ENCODE data around the gene KISS1. TPM values are rescaled to one million over a fixed set of nuclear protein-coding genes. Genes with fewer than 3 reads are reported as not detected.

Gene KISS1
- total RNA-seq, 1 donor from 2014 or later = not detected

DNA sequence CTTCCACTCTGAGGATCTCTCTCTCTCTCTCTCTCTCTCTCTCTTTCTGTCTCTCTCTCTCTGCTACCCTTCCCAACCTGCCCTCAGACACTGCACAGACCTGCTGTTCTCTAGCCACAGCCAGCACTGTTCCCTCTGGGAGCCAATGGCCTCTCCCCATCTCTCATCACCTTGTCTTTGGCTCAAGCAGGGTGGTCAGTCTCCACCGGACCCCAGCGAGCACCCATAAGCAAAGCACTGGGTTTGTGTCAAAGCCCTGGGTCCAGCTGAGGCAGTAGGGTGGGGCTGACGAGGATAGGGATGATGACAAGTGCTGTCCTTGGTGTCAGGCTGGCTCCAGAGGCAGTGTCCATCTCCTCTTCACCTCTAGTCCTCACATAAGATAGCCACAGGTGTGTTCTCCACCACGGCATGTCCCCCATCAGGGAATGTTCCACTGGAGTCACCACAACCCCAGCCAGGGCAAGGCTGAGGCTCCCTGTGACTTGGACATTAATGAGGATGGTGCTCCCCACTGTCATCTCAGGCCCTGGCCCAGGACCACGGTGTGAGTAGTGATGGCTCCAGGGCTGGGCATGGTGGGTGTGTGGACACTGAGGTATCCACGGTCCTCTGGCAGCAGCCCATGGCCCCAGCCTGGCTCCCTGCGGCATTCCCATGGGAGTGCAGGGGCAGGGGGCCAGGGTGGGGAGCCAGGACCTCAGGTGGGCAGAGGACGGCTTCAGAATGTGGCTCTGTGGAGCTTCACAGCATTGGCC, 25.9 kb upstream of the KISS1 start:
- no peaks in the 10 kb centered on the region for H3K27me3 ChIP-seq
- no peaks in the 10 kb centered on the region for H3K9me3 ChIP-seq
- intact Hi-C loops (cut with DNase I) = no loop called here
- no peak overlapping the region for H3K4me3 ChIP-seq
- H3K36me3 ChIP-seq = no peaks in the 10 kb centered on the region
- no peaks in the 10 kb centered on the region for H3K4me1 ChIP-seq
- DNase-seq (ENCODE audit: extremely low spot score in 2 of 2) = peak in 1 of 2 donors; percentile 71
- TF ChIP-seq POLR2A (IDR thresholded peaks at IDR 0.05) = no peak
- TF ChIP-seq, protein P1, sequence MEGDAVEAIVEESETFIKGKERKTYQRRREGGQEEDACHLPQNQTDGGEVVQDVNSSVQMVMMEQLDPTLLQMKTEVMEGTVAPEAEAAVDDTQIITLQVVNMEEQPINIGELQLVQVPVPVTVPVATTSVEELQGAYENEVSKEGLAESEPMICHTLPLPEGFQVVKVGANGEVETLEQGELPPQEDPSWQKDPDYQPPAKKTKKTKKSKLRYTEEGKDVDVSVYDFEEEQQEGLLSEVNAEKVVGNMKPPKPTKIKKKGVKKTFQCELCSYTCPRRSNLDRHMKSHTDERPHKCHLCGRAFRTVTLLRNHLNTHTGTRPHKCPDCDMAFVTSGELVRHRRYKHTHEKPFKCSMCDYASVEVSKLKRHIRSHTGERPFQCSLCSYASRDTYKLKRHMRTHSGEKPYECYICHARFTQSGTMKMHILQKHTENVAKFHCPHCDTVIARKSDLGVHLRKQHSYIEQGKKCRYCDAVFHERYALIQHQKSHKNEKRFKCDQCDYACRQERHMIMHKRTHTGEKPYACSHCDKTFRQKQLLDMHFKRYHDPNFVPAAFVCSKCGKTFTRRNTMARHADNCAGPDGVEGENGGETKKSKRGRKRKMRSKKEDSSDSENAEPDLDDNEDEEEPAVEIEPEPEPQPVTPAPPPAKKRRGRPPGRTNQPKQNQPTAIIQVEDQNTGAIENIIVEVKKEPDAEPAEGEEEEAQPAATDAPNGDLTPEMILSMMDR (IDR thresholded peaks at IDR 0.05) = no peak
- TF ChIP-seq POLR2AphosphoS5 (IDR thresholded peaks at IDR 0.05; ENCODE audit: insufficient read depth in 1 of 2, low read depth in 1 of 2) = no peak
- no peak overlapping the region for H3K27ac ChIP-seq

DNA sequence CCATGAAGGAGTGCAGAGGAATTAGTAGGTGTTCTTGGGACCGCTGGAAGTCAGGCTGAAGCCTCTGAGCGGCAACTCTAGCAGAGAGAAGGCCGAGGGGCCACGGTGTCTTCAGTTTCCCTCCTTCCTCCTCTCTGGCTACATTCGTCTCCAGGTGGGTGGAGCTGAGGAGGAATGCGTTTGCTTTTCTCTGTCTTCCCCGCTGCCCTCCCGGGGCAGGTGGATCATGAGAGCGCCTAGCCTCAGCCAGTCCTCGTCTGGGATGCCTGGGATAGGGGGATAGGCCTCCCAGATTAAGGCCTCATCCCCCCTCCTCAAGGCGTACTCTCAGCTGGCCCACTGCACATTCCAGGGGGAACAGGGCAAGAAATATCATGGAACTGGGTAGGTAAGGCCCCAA, 25.0 kb upstream of the KISS1 start:
- Histone ChIP-seq H3K4me3 (no peak overlapping the region), H3K27ac (no peak overlapping the region), H3K9me3 (no peaks in the 10 kb centered on the region), H3K36me3 (no peaks in the 10 kb centered on the region), H3K27me3 (no peaks in the 10 kb centered on the region), H3K4me1 (no peaks in the 10 kb centered on the region)
- no peak for DNase-seq (ENCODE audit: extremely low spot score in 2 of 2)
- intact Hi-C loops (cut with DNase I) = no loop called here
- TF ChIP-seq POLR2AphosphoS5 (IDR thresholded peaks at IDR 0.05; ENCODE audit: insufficient read depth in 1 of 2, low read depth in 1 of 2) = no peak

DNA sequence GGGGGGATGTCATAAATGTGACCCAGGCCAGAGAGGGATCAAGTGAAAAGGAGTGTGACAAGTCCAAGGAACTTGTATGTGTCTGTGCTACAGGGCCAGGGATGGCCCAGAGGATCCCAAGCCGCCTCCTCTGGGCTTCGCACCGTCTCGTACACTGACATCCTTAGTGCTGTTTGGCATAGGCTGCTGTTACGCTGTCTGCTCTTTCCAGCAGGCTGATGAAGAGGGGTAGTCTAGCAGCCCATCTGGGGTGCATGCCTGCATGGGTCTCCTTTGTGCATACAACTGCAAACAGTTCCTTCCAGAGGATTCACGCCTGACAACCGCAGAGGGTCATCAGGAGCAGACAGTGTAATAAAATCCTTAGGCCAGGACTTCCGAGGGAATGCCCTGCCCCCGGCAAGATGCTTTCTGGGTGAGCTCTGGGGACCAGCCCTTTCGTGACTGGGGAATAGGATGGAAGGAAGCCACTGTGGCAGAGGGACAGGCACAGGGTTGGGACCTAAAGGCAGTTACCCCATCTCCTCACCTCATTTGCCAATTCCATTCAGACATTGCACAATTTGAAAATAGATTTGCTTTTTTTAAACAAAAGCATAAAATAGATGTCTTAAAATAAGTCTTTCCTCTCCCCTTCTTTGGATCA, 23.8 kb upstream of the KISS1 start:
- TF ChIP-seq POLR2A (IDR thresholded peaks at IDR 0.05) = no peak
- no peak for TF ChIP-seq POLR2AphosphoS5 (IDR thresholded peaks at IDR 0.05; ENCODE audit: insufficient read depth in 1 of 2, low read depth in 1 of 2)
- TF ChIP-seq, protein P1 (IDR thresholded peaks at IDR 0.05) = no peak
- intact Hi-C loops (cut with DNase I) = loop anchor here (5.0 kb wide), 1 partner anchor 142 kb away; no protein-coding TSS in a partner anchor

DNA sequence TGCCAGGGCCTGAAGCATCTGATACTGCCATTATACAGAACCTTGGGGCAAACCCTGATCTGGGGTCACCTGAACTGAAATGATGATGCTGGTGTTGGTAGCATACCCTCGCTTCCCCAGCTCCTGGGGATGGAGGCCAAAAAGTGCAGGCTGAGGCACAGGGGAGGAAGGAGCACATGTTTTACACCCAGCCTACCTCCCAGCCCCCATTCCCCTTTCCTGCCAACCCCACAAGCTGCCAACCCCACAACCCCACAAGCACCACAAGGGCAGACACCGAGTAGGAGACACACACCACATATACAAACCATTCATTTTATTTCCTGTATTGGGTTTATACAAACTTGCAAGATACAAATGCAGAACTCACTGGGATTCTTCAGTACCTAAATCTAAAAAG, 22.3 kb upstream of the KISS1 start:
- Histone ChIP-seq H3K4me1 (peaks cover 7% of the 10 kb centered on the region), H3K4me3 (no peak overlapping the region), H3K9me3 (no peaks in the 10 kb centered on the region), H3K27me3 (no peaks in the 10 kb centered on the region), H3K27ac (no peak overlapping the region), H3K36me3 (no peaks in the 10 kb centered on the region)
- intact Hi-C loops (cut with DNase I) = loop anchor here (5.0 kb wide), 1 partner anchor 144 kb away; no protein-coding TSS in a partner anchor
- no peak for DNase-seq (ENCODE audit: extremely low spot score in 2 of 2)
- TF ChIP-seq, protein P1 (IDR thresholded peaks at IDR 0.05) = no peak
- TF ChIP-seq POLR2AphosphoS5 (IDR thresholded peaks at IDR 0.05; ENCODE audit: insufficient read depth in 1 of 2, low read depth in 1 of 2) = no peak
- no peak for TF ChIP-seq POLR2A (IDR thresholded peaks at IDR 0.05)

More for the DNA sequence above, 23.8 kb upstream of the KISS1 start:
- no peaks in the 10 kb centered on the region for H3K36me3 ChIP-seq
- no peak overlapping the region for H3K4me3 ChIP-seq
- no peaks in the 10 kb centered on the region for H3K9me3 ChIP-seq
- DNase-seq (ENCODE audit: extremely low spot score in 2 of 2) = no peak
- no peaks in the 10 kb centered on the region for H3K27me3 ChIP-seq
- H3K27ac ChIP-seq = no peak overlapping the region
- H3K4me1 ChIP-seq = no peaks in the 10 kb centered on the region

DNA sequence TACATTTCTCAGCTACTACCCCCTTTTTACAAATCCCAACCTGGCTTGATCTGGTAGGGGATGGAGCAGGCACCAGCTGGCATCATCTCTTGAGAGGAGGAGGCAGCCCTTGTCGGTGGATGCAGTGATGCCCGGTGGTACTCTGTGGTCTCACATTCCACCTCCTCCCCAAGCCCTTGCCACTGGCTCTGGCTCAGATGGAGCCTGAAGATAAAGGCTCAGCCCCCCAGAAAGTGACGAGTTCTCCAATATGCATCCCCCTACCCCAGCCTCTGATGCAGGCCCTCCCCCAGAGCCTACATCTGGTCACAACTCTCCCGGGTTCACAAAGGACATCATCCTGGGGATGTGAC, 21.3 kb upstream of the KISS1 start:
- no peak for DNase-seq (ENCODE audit: extremely low spot score in 2 of 2)
- intact Hi-C loops (cut with DNase I) = loop anchor here (5.0 kb wide), 1 partner anchor 145 kb away; no protein-coding TSS in a partner anchor
- H3K36me3 ChIP-seq = no peaks in the 10 kb centered on the region
- H3K9me3 ChIP-seq = no peaks in the 10 kb centered on the region
- H3K27me3 ChIP-seq = no peaks in the 10 kb centered on the region
- H3K27ac ChIP-seq = no peak overlapping the region
- H3K4me3 ChIP-seq = no peak overlapping the region
- TF ChIP-seq POLR2AphosphoS5 (IDR thresholded peaks at IDR 0.05; ENCODE audit: insufficient read depth in 1 of 2, low read depth in 1 of 2) (no peak), POLR2A (IDR thresholded peaks at IDR 0.05) (no peak)
- TF ChIP-seq, protein P1 (IDR thresholded peaks at IDR 0.05) = no peak
- peaks cover 8% of the 10 kb centered on the region for H3K4me1 ChIP-seq

All from vagina (tissue), 2 donors.